GM21390 (cell line): Measurements from ENCODE around the gene COL16A1.

Source experiments
- ATAC-seq: cut with Tn5 transposase; IDR thresholded peaks from one replicate; pipeline ENCODE4 v1.9.1; 2021; ENCODE audit not compliant: unreplicated experiment

The COL16A1 gene

DNA sequence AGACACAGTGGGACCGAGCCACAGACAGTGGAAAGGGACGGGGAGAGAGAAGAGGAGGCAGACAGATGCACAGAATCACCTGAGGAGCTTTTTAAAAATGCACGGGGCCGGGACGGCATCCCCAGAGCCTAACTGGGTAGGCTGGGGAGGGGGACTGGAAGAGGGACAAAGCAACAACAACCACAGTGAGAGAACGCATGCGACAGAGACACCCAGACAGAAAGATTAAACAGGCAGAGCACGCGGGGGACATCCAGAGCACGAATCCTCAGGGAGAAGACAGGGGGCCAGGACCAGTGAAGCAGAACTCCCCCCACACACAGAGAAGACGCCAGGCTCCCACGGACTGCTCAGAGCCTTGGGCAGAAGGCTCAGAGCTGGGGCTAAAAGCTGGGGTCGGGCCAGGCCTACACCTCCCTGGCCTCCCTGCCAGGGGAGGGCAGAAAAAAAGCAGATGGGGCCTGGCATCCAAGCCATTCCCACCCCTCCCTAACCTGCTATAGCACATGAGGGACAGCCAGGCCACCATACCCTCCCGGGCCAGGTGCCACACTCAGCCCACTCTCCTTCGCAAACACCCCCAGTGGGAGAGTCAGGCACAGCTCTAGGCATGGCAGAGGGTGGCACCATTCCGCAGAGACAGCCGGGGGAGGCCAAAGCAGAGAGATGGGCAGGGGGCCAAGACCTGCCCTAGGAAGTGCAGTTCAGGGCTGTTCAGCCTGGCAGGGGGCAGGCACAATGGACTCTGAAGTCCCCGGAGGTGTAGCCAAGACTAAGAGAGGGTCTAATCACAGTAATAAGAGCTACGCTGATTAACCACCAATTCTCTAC, 29.8 kb upstream of the COL16A1 start:
- no peak for ATAC-seq

DNA sequence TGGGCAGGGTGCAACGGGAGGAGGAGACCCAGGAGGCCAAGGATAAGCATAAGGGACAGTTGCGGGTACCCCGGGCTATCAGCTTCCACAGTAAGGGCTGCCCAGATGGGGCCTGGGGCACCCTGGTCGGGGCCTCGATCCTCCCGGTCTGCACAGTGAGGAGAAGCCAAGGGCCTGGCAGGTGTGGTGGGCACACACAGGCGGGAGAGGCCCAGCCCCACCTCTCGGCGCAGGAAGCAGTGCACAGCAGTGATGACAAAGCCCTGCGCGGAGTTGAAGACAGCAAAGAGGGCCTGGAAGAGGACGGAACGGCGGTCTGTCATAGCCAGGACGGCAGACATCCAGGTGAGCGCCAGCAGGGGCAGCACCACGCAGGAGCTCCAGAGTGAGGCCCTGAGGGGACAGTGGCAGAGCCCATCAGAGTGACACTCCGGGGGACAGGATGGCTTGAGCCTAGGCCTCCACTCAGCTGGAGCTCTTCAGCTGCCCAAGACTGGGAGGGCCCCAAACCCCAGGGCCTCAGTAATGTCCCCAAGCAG, 29.0 kb upstream of the COL16A1 start:
- ATAC-seq = no peak

DNA sequence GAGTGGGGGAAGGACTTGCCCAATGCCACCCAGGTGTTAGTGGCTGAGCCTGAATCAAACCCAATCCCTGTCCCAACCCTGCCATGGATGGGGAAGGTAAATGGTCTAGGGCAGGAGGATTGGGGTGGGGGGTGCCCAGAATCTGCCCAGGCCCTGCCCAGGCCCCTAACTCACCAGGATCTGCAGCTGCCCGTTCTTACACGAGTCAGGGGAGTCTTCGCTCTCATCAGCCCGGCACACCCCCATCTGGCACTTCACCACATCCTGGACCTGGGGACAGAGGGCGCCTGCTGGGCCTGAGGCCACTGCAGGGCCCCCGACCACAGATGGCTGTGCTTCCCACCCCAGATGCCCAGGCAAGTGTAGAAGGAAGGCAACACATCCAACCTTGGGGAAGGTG, 28.5 kb upstream of the COL16A1 start:
- no peak for ATAC-seq

DNA sequence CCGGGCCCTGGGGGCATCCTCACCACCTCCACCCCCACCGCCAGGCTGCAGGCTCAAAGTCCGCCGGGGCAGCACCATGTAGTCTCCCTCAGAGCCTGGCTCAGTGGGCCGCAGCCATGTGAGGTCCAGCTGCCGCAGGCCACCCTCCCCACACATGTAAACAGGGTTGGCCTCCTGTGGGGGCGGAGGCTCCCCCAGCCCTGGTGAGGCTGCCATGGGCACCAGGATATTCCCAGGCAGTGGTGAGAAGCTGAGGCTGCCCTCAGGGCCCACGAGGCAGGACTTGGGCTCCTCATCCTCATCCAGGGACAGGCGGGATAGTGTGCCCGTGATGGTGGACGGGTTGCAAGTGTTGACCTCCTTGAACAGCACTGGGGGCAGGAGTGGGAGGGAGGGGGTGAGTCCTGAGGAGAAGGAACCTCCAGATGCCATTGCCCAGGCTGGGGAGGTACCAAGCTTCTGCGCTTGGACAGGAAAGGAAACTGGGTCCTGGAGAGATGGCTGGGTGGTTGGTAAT, 27.3 kb upstream of the COL16A1 start:
- ATAC-seq = no peak

DNA sequence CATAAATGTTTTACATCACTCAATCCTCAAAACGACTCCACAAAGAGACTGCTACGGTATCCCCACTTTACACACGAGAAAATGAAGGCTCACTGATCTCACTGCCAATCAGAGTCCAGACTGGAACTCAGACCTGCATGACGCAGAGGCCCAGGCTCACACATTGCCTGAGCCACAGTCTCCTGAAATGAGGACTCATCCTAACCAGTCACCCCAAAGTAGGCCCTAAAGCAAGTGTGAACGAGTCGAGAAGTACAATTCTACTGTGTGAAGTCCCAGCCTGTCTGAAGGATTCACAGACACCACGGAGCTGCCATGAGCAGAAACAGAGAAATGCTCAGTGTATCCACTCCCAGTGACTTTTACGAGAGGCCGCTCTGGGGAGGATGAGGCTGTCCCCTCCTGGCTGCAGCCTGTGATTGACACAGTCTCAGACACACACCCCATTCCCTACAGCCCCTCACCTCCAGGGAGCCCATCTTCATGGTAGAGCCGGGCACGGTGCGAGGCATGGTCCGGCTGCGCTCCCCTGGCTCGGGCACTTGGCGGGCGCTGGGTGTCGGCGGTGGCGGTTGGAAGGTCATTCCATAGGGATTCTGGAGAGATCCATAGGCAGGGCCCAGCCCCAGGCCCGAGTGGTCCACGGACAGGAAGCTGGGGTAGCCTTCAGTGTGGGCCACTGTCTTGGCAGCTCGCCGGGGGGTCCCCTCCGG, 26.7 kb upstream of the COL16A1 start:
- no peak for ATAC-seq

DNA sequence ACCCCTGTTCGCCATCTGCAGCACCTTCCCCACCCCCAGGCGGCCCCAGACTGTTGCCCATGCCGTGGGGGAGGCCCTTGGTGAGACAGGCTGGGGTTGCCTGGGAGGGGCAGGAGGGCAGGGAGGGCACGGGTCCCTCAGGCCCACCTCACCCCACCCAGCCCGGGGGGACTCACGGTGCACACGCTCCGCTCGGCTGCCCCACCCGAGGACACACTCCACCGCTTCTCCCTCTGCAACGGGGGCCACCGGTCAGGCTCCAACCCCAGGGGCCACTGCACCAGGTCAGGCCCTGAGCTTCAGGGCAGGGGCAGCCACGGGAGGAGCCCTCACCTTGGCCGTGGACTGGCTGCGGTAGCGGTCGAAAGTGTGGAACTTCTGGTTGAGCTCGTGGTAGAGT, 24.0 kb upstream of the COL16A1 start:
- ATAC-seq = no peak

DNA sequence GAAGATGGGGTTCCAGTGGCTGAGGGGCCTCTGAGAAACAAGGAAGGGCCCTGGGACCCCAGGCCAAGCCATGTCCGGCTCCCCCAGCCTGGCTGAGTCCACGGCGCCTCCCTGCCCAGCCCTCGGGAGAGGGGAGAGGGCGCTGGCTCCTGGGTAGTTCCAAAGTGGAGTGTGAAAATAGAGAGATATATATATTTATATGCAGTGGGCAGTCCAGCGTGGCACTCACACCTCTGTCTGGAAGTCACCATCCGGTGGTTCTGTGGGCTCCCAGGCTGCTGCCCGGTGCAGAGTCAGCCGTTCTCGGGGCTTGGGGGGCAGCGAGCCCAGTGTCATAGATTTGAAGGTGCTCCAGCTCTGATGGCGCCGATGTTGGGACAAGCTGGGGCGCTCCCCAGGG, 23.4 kb upstream of the COL16A1 start:
- no peak for ATAC-seq

DNA sequence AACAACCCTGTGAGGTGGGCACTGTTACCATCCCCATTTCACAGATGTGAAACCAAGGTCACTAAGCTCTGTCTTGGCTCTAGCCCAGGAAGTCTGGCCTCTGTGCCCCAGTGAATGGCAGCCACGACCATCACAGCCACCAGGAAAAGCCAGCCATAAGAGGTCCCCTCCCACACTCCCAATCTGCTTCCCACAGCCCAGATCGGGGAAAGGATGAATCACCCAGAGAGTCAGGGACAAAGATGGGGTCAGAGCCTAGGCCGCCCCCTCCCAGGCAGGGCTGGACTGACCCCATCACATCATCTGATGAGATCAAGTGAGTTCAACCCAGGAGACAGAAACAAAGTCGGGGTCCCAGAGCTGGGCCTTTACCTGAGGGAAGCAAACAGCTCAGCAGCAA, 22.9 kb upstream of the COL16A1 start:
- no peak for ATAC-seq

DNA sequence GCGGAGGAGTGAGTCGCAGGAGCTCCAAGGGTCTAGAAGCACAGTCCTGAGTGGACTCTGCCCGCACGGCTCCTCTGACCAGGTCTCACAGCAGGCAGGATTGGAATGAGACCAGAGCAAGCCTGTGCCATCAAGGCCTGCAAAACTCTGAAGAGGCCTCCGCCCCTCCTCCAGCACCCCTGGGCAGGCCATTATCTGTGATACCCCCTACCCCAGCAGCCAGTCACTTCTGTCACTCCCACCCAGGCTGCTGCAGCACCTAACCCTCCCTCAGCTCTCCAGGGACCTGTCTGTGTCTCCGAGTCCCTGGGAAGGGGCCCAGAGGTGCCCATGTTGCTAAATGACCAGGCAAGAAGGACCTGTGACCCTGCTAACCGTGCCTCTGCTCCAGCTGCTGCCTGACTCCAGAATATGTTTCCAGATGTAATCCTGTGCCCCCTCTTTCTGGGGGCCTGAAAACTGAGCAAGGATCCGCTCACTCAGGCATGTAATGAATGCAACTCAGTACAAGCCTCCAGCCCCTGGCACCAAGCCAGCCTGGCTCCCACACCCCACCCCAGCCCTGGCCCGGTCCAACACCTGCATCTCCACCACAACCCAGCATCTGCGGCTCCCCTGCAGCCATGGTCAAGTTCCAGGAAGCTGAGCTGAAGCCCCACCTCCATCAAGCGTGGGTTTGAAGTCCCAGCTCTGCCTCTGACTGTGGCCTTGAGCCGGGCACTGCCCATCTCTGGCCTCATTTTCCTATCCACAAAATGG, 22.1 kb upstream of the COL16A1 start:
- no peak for ATAC-seq

DNA sequence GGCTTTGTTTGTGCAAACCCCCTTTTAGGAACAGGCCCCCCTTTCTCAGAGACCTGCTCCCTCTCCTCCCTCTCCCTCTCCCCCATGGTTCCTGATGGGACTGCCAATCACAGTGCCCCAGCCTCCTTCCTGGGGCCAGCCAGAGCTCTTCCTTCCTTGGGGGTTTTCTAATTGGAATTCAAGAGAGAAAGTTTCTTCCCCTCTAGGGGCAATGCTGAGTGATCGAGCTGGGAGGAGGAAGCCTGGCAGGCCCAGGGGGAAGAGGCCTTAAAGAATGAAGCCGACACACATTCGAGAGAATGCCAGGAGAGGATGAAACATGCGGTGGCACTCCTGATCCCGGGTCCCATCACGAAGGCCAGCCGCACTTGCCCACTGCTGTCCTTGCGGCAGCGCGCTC, 21.3 kb upstream of the COL16A1 start:
- ATAC-seq = no peak

DNA sequence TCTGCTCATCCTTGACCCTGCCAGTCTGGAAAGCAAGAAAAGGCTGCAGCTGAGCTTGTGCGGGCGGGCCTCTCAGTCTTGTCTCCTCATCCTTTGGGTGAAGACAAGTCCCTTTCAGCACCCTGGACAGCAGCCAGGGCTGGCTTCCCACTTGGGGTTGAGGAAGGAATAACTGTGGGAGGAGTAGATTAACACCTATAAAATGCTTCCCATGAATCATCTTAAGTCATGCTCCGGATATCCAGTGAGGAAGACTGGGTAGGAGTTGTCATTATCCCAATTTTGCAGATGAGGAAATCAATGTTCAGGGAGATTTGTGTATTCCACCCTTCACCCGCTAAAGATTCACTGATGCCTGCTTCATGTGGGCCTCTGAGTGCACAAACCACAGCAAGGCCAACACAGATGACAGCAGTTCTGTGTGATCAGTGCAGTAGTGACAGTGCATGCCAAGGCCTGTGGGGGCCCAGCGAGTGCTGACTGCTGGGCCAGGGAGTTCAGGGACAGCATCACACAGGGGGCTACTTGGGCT, 20.1 kb upstream of the COL16A1 start:
- ATAC-seq = no peak

DNA sequence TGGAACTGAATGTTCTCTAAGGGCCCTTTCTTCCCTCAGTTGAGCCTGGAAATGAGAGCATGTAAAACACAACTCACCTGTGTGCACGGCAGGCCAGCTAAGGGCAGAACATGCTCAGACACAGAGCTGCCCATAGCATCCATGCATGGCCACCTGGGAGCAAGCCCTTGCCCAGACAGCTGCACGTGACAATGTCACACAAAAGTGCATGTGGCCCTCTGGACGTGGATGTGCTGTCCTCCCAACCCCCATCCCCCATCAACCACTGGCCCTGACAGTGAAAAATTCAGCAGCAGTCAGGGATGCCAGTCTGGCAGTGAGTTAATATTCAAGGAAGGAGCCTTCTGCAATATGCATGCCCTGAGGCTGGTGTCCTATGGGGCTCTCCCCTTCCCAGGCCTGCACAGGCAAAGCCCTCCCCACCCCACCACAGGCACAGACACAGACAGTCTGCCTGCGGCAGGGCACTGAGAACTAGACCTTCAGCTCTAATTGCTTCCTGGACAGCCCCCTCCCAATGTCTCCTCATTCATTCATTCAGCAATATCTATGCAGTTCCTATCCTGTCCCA, 14.6 kb upstream of the COL16A1 start:
- ATAC-seq = no peak

DNA sequence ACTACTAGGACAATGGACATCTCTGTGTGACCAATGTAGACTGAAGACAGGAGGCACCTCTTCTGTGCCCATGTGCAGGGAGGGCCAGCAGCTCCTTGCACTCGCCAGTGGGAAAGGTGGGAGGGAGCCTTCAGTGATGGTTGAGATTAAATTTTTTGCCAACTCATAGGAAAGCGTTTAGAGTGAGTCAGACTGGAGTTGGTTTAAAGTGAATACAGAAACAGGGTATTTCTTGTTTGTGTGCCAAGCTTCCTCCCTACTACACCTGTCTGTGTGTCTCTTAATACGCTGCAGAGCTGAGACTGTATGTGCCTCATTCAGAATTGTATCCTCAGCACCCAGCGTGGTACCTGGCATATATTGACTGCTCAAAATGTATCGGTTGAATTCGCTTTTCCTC, 13.5 kb upstream of the COL16A1 start:
- no peak for ATAC-seq

DNA sequence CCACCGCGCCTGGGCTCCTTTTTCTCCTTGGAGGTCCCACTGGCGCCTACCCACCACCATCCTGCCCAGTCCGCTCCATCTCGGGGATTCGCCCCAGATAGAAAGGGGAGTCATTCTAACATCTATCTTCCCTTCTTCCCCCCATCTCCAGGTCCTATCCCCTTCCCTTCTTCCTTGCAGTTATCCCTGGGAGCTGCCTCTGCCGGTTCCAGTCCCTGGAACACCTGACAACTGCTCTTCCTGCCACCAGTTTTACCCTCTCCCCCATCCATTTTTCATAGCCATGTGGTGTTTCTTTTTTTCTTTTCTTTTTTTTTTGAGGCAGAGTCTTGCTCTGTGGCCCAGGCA, 12.0 kb upstream of the COL16A1 start:
- ATAC-seq = no peak

DNA sequence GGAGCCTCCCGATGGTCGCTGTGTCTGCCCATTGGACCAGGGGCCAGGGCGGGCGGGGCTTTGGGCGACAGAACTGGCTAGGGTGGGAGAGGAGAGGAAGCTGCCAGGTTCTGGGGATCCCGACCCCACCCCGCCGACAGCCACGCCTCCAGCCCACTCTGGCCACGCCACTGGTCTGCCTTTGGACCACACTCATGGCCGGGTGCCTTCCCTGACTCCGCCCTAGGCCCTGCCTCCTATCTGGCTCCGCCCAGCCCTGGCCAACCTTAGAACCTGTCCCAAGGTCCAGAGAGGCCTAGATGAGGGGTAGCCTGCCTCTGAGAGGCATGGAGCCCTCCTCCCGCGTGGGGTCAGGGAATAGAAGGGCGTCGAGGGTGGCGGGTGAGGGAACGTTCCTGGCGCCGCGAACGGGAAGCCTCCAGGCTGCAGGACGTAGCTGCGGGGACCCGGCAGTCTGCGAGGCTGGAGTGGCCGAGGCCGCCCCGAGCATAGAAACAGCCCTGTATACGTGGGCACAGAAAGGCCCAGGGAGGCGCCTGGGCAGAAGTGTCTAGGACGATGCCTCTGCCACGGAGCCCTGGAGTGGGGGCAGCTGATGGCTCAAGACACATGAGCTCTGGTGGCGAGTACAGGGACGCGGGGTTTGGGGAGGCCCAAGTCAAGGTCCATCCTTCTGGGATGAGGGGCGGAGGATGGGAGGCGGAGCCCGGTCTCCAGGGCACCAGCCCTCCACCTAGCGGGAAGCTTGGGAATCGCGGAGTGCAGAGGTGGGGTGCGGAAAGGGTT, 11.5 kb upstream of the COL16A1 start:
- ATAC-seq = no peak

DNA sequence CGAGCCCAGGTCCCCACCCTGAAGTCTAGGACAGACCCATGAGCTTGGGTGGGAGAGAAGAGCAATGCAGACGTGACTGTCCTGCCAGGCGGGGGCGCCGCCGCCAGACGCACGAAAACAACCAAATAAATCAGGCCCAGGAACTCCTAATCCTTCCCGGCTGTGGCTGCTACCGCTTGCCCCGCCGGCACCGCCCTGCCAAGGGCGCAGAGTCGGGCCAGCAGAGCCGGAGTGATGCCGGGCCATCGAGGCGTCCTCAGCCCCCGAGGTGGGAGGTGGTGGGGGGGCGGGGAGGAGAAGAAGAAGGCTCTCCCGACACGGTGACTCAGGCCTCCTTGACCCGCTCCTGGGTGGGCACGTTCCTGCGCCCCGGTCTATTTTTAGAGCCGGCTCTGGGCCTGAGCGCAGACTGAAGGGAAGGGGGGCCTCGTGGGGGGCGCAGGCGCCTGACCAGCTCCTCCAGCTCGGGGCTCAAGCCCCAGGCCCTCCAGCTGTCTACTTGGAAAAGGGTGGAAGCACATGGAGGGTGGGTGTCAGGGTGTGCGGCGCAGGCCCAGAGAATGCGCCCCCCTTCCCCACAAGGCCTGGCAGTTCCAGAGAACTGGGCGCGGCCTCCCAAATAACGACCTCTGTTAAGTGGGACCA, 10.7 kb upstream of the COL16A1 start:
- no peak for ATAC-seq

DNA sequence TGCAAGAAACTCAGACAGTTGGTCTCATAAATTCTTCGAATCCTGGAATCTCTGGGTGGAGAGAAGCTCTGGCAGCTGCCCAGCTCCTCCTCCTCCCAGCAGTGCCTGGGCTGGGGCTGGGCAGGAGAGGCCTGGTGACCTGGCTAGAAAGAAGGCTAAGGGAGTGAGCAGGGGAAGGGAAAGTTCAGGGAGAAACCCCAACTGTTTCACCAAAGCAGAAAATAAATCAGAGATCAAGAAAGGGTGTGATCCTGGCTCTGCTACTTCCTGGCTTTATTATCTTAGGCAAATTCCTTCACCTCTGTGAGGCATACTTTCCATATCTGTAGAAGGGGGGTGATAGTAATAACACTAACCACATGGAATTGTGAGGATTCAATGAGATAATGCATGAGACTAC, 8.8 kb upstream of the COL16A1 start:
- no peak for ATAC-seq

DNA sequence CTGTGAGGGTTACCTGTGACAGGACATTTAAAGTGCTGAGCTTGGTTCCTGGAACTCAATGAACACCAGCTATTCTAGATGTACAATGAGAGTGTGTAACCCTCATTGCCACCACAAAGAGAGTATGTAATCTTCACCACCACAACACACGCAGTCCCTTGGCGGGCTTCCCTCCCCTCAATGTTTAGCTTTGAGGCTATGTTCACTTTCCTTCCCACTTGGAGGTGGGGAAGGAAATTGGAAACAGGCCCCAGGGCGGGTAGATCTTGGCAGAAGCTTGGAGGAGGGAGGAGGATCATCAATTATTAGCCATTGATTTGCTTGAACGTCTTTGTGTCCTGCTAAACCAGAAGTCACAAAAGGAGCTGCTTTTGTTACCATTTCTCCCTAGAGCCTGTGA, 8.3 kb upstream of the COL16A1 start:
- no peak for ATAC-seq

DNA sequence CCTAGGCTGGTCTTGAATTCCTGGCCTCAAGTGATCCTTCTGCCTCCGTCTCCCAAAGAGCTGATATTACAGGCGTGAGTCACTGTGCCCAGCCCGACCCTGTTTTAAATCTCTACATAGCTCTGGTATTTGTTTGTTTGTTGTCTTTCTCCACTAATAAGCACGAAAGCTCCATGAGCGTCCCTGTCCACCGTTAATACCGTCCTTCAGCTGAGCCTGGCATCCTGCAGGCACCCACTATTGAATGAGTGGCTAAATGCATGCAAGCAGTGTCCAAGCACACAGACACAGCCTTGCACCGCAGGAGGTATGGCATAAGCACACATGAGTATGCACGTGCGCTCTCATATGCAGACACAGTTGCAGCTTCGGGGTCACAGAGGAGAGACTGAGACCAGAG, 4.5 kb upstream of the COL16A1 start:
- no peak for ATAC-seq

DNA sequence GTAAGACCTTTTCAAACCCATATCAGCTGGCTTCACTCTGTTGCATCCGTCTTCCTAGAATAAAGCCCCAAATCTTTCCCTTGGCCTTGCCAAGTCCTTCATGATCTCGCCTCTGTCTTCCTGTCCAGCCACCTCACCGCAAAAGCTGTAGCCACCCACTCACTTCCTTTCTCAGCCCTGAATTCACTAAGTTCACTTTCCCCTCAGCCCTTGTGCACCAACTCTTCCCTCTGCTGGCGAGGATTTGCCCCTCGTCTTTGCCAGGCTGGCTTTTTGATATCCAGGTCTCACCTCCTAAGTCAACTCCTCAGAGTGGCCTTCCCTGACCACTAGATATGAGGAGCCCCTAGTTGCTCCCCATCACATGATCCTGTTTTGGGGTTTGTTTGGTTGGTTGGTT, 3.9 kb upstream of the COL16A1 start:
- ATAC-seq = no peak
